Stimulated activated CD8-positive, alpha-beta memory T cell treated with anti-CD3 and anti-CD28 coated beads, Interleukin-2, amount 100 ng/mL, for 1 hour (primary cell): ENCODE measurements around the gene SRC.

ENCODE experiments used
- DNase-seq, 2 donors: peaks; one replicate each; pipeline ENCODE4 v3.0.0-alpha.2; 2020; ENCODE audit warnings: low read depth in 2 of 2

SRC gene

DNA sequence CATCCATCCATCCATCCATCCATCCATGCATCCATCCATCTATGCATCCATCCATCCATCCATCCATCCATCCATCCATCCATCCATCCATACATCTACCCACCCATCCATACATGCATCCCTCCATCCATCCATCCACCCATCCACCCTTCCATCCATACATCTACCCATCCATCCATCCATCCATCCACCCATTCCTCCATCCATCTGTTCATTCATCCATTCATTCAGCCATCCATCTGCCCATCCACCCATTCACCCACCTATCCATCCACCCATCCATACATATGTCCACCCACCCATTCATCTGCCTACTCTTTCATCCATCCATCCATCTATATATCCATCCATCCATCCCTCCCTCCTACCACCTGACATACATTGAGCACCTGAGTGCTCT, 104.4 kb downstream of the SRC start:
- no peak for DNase-seq

- DNase-seq = no peak
Observed at GRCh38 chr20:37451616-37452015, 105.7 kb downstream of the SRC start.

DNA sequence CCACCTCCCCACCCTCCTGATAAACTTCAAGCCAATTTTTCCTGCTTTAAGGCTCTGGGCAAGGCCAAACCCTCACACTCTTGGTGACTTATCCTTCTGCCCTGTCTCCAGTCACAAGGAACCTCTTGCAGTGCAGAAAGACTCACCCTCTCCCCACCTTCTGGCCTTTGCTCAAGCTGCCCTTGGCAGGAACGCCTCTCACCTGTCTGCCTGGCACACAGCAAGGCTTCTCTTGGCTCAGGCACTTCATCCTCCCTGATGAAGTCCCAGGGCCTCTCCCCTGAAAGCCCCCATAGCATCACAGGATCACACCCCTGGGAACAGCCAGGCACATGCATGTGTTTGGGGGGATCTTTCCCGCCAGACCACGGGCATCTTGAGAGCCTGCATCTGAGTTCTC, 106.3 kb downstream of the SRC start:
- DNase-seq = no peak

DNA sequence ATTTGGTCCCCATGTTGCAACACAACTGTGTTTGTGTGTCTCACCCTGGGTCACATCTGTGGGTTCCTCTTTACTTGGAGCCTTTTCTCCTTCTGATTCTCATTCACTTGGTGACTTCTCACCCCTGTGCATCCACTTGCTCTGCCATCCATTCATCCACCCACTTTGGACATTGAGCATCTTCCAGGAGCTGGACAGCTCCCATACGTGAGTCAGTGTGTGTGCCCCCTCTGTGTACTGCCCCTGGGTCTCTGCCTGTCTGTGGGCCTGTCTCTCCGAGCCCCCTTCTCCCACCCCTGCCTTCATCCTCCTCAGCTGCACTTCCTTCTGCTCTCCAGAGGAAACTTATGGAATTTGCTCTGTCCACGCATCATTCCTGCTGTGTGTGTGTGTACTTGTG, 107.3 kb downstream of the SRC start:
- no peak for DNase-seq

DNA sequence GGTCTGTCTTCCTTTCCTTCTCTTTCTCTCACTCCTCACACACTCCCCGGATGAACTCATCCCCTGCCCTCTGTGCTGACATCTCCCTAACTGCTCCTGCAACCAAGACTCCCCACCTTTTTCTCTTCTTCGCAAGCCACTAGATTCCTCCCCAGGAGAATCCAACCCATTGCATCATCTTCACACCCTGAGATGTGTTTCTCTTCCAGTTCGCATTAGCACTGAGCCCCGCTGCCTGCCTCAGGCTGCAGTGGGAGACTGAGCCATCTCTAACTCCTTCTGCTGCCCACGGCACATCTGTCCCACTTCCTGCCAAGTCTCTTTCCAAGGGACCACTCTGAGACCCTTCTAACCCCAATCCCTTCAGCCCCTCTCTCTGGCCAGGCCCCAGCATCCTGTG, 107.9 kb downstream of the SRC start:
- no peak for DNase-seq

- DNase-seq = no peak
Observed at GRCh38 chr20:37454636-37455385, 108.9 kb downstream of the SRC start.
